ENCODE results near the gene CCSAP.

Gene CCSAP

GRCh38 chr1:229280037-229280828 lies 62.6 kb downstream of the CCSAP start:
- no peak for TF ChIP-seq CTCF (IDR thresholded peaks at IDR 0.05; ENCODE audit: low read depth, low read length)
- no peak for TF ChIP-seq MAX (IDR thresholded peaks at IDR 0.05; ENCODE audit: low read depth, low read length)
- TF ChIP-seq POLR2A (IDR thresholded peaks at IDR 0.05; ENCODE audit: extremely low read depth, insufficient read length): no peak
- no peak for TF ChIP-seq MYC (IDR thresholded peaks at IDR 0.05; ENCODE audit: low read depth, low read length)
- H3K4me3 ChIP-seq (ENCODE audit: low read depth, low read length): no peak overlapping the region
- DNase-seq (ENCODE audit: low read depth): no peak

- DNase-seq (ENCODE audit: low read depth): no peak
These were observed 63.6 kb downstream of the CCSAP start for GRCh38 chr1:229279242-229279641.

GRCh38 chr1:229278120-229278741 lies 64.6 kb downstream of the CCSAP start:
- no peak for DNase-seq (ENCODE audit: low read depth)
- no peak overlapping the region for H3K4me3 ChIP-seq (ENCODE audit: low read depth, low read length)
- TF ChIP-seq MAX (IDR thresholded peaks at IDR 0.05; ENCODE audit: low read depth, low read length): no peak
- no peak for TF ChIP-seq POLR2A (IDR thresholded peaks at IDR 0.05; ENCODE audit: extremely low read depth, insufficient read length)
- no peak for TF ChIP-seq CTCF (IDR thresholded peaks at IDR 0.05; ENCODE audit: low read depth, low read length)
- no peak for TF ChIP-seq MYC (IDR thresholded peaks at IDR 0.05; ENCODE audit: low read depth, low read length)

More at GRCh38 chr1:229279242-229279641, 63.6 kb downstream of the CCSAP start:
- no peak overlapping the region for H3K4me3 ChIP-seq (ENCODE audit: low read depth, low read length)
- TF ChIP-seq POLR2A (IDR thresholded peaks at IDR 0.05; ENCODE audit: extremely low read depth, insufficient read length) (no peak), CTCF (IDR thresholded peaks at IDR 0.05; ENCODE audit: low read depth, low read length) (no peak), MAX (IDR thresholded peaks at IDR 0.05; ENCODE audit: low read depth, low read length) (no peak), MYC (IDR thresholded peaks at IDR 0.05; ENCODE audit: low read depth, low read length) (no peak)

- no peak for DNase-seq (ENCODE audit: low read depth)
- TF ChIP-seq CTCF (IDR thresholded peaks at IDR 0.05; ENCODE audit: low read depth, low read length) (no peak), POLR2A (IDR thresholded peaks at IDR 0.05; ENCODE audit: extremely low read depth, insufficient read length) (no peak), MAX (IDR thresholded peaks at IDR 0.05; ENCODE audit: low read depth, low read length) (no peak), MYC (IDR thresholded peaks at IDR 0.05; ENCODE audit: low read depth, low read length) (no peak)
- H3K4me3 ChIP-seq (ENCODE audit: low read depth, low read length): no peak overlapping the region
These were observed 67.8 kb downstream of the CCSAP start for GRCh38 chr1:229275005-229275404.

GRCh38 chr1:229273507-229274232 lies 69.2 kb downstream of the CCSAP start:
- TF ChIP-seq MYC (IDR thresholded peaks at IDR 0.05; ENCODE audit: low read depth, low read length) (no peak), POLR2A (IDR thresholded peaks at IDR 0.05; ENCODE audit: extremely low read depth, insufficient read length) (no peak), CTCF (IDR thresholded peaks at IDR 0.05; ENCODE audit: low read depth, low read length) (no peak), MAX (IDR thresholded peaks at IDR 0.05; ENCODE audit: low read depth, low read length) (no peak)
- H3K4me3 ChIP-seq (ENCODE audit: low read depth, low read length): no peak overlapping the region
- DNase-seq (ENCODE audit: low read depth): no peak

Measured in NB4 (cell line).